ENCODE data around the gene ODAPH. TPM values are rescaled to one million over a fixed set of nuclear protein-coding genes. Genes with fewer than 3 reads are reported as not detected.
A peak's percentile ranks its signal among the peaks of the same experiment; 100 is the strongest.
"Not testable (repeated sequence)": the region's sequence is repeated elsewhere in the genome, so short reads cannot be mapped to it uniquely, and the experiment has no call there.

ODAPH gene, protein sequence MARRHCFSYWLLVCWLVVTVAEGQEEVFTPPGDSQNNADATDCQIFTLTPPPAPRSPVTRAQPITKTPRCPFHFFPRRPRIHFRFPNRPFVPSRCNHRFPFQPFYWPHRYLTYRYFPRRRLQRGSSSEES
- 0.10 TPM for total RNA-seq

GRCh38 chr4:75555294-75556164 lies at the start of gene ODAPH:
Gene ODAPH, plus strand, starts transcription at chr4:75556066. Its CDS starts 17 bp downstream, at chr4:75556083.
- Histone ChIP-seq H3K4me1 (ENCODE audit: insufficient read depth, low read length) (no peaks in the 10 kb centered on the region), H3K9me3 (ENCODE audit: low read depth, low read length) (no peaks in the 10 kb centered on the region), H3K27me3 (ENCODE audit: insufficient read depth, low read length) (no peaks in the 10 kb centered on the region)

GRCh38 chr4:75509592-75509991 lies 46.3 kb upstream of the ODAPH start:
- H3K27me3 ChIP-seq (ENCODE audit: insufficient read depth, low read length); H3K9me3 ChIP-seq (ENCODE audit: low read depth, low read length); H3K4me3 ChIP-seq (ENCODE audit: low read length): not testable (repeated sequence)
- H3K4me1 ChIP-seq (ENCODE audit: insufficient read depth, low read length), result peaks cover 44% of the 10 kb centered on the region

More at GRCh38 chr4:75555294-75556164, at the start of gene ODAPH:
- no peak within 1 kb of the TSS for H3K4me3 ChIP-seq (ENCODE audit: low read length)

DNA sequence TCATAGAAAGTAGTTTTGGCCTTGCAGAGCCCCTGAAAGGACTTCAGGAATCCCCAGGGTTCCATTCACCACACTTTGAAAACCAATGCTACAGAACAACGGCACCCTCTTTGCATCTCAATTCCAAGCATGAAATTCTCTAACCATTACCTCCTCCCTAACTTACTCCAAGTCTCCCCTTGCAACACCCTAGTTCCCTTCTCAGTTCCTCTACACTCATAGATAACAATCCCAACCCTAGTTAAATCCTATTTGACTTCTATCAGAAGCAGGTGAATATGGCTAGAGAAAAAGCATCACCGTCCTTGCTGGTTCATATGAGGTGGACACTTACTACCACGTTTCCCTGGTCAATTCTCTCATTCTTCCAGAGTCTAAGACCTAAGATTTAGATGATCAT lies 44.0 kb upstream of the ODAPH start:
- Histone ChIP-seq H3K4me3 (ENCODE audit: low read length) (no peak overlapping the region), H3K4me1 (ENCODE audit: insufficient read depth, low read length) (peaks cover 52% of the 10 kb centered on the region), H3K27me3 (ENCODE audit: insufficient read depth, low read length) (no peaks in the 10 kb centered on the region), H3K9me3 (ENCODE audit: low read depth, low read length) (no peaks in the 10 kb centered on the region)

GRCh38 chr4:75512386-75513211 lies 43.3 kb upstream of the ODAPH start:
- H3K27me3 ChIP-seq (ENCODE audit: insufficient read depth, low read length), result no peaks in the 10 kb centered on the region
- peaks cover 52% of the 10 kb centered on the region for H3K4me1 ChIP-seq (ENCODE audit: insufficient read depth, low read length)
- H3K9me3 ChIP-seq (ENCODE audit: low read depth, low read length), result no peaks in the 10 kb centered on the region
- peak overlapping the region; percentile 83 for H3K4me3 ChIP-seq (ENCODE audit: low read length)

DNA sequence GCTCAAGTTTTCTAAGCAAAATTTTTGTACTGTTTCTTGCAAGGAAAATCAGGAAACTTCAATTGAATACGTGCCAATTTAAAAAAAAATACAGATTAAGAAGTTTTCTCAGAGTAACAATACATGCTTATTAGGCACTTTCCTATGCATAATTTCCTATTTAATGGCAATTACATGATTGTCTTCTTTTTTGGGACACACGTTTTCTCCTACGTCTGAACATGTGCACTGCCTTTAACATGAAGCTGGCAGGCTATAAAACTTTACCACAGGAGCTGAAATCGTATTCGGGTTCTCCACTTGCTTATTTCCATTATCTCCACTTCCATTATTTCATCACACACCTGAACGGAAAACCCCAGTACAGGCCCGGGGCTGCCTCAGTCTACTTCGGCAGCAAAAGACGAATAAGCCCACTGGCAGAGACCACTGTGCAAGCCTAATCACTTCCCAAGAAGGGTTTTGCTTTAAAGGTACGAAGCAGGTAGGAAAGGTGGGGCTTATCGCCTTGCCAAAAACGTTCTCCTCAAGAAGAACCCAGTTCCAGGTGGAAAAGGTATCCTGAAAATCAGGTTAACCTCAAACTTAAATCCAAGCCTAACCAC lies 42.2 kb upstream of the ODAPH start:
- Histone ChIP-seq H3K4me1 (ENCODE audit: insufficient read depth, low read length) (peaks cover 52% of the 10 kb centered on the region), H3K9me3 (ENCODE audit: low read depth, low read length) (no peaks in the 10 kb centered on the region), H3K4me3 (ENCODE audit: low read length) (peak overlapping the region; percentile 83)

GRCh38 chr4:75514131-75514948 lies 41.5 kb upstream of the ODAPH start, which contains the start of the genes RCHY1 and THAP6:
Gene RCHY1, minus strand, starts transcription at chr4:75514403. Its CDS starts 117 bp downstream, at chr4:75514286.
Gene THAP6, plus strand, starts transcription at chr4:75514473. Its CDS starts 980 bp downstream, at chr4:75515453.
- peak within 1 kb of the TSS; percentile 83 for H3K4me3 ChIP-seq (ENCODE audit: low read length)
- H3K4me1 ChIP-seq (ENCODE audit: insufficient read depth, low read length), result peaks cover 49% of the 10 kb centered on the region
- no peaks in the 10 kb centered on the region for H3K9me3 ChIP-seq (ENCODE audit: low read depth, low read length)
- no peaks in the 10 kb centered on the region for H3K27me3 ChIP-seq (ENCODE audit: insufficient read depth, low read length)

More for the DNA sequence above, 42.2 kb upstream of the ODAPH start:
- H3K27me3 ChIP-seq (ENCODE audit: insufficient read depth, low read length), result no peaks in the 10 kb centered on the region

DNA sequence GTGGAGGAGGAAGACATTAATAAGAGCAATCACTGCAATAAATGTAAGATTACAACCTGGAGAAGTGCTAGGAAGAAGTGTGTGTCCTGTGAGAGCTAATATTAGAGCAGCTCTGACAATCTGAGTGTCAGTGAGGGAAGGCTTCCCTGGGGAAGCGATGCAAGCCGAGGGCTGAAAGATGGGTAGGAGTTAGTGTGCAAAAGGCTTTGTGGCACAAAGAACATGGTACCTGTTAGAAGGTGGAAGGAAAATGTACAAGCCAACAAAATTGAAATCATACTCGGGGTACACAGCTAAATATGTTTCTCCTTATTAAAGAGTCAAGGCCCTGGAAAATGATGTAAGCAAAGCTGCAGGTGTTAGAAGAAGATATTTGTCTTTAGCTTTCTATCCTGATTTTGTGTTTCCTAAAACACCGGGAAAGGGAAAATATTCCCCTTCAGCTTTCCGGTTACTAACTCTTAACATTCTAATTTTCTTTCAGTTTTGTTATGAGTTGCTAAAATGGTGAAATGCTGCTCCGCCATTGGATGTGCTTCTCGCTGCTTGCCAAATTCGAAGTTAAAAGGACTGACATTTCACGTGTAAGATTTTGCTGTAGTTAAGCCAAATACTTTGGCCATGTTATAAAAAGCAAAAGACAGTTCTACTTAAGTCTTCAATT lies 40.8 kb upstream of the ODAPH start:
- Histone ChIP-seq H3K4me1 (ENCODE audit: insufficient read depth, low read length) (peaks cover 42% of the 10 kb centered on the region), H3K27me3 (ENCODE audit: insufficient read depth, low read length) (no peaks in the 10 kb centered on the region), H3K4me3 (ENCODE audit: low read length) (peak overlapping the region; percentile 83), H3K9me3 (ENCODE audit: low read depth, low read length) (no peaks in the 10 kb centered on the region)

DNA sequence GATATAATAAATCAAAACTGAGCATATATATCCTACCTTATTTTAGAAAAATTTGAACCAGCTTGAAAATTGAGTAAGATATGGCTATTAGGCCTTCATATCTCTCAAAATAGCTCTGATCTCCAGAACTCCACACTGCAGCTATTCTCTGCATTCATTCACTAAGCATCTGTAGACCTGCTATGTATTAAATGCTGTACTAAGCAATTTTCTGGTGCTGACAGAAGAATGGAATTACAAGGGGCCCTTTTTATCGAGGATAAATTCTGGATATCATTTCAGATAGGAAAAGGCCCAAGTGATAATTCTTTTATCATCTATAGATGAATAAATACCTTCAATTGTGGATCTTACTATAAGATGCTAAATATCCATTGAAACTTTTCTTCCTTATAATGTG lies 39.7 kb upstream of the ODAPH start:
- Histone ChIP-seq H3K9me3 (ENCODE audit: low read depth, low read length) (no peaks in the 10 kb centered on the region), H3K4me1 (ENCODE audit: insufficient read depth, low read length) (peaks cover 34% of the 10 kb centered on the region), H3K4me3 (ENCODE audit: low read length) (no peak overlapping the region), H3K27me3 (ENCODE audit: insufficient read depth, low read length) (no peaks in the 10 kb centered on the region)

GRCh38 chr4:75519452-75519851 lies 36.4 kb upstream of the ODAPH start:
- not testable (repeated sequence) for H3K4me3 ChIP-seq (ENCODE audit: low read length); H3K4me1 ChIP-seq (ENCODE audit: insufficient read depth, low read length); H3K9me3 ChIP-seq (ENCODE audit: low read depth, low read length); H3K27me3 ChIP-seq (ENCODE audit: insufficient read depth, low read length)

- Histone ChIP-seq H3K27me3 (ENCODE audit: insufficient read depth, low read length) (no peaks in the 10 kb centered on the region), H3K9me3 (ENCODE audit: low read depth, low read length) (no peaks in the 10 kb centered on the region), H3K4me1 (ENCODE audit: insufficient read depth, low read length) (no peaks in the 10 kb centered on the region), H3K4me3 (ENCODE audit: low read length) (no peak overlapping the region)
Measured at GRCh38 chr4:75525086-75525485, 30.8 kb upstream of the ODAPH start.

DNA sequence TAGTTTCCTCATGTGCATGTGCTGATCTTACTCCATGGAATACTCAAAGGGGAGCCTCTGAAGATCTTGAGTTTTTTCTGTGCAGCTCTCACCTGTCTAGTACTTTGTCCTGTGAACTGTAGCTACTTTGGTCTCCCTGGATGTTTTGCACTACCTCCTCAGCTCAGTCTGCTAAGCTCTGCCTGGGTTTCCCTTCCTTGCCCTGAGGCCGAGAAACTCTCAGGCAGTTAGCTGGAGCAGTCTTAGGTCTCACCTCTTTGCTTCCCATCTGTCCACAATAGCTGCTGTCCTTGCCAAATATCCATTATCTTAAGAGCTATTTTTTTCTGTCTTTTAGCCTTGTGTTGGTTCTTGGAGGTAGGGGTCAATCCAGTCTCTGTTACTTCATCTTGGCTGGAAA lies 30.0 kb upstream of the ODAPH start:
- H3K27me3 ChIP-seq (ENCODE audit: insufficient read depth, low read length), result no peaks in the 10 kb centered on the region
- no peak overlapping the region for H3K4me3 ChIP-seq (ENCODE audit: low read length)
- H3K9me3 ChIP-seq (ENCODE audit: low read depth, low read length), result no peaks in the 10 kb centered on the region
- H3K4me1 ChIP-seq (ENCODE audit: insufficient read depth, low read length), result no peaks in the 10 kb centered on the region

GRCh38 chr4:75527482-75527881 lies 28.4 kb upstream of the ODAPH start:
- H3K27me3 ChIP-seq (ENCODE audit: insufficient read depth, low read length), result no peaks in the 10 kb centered on the region
- H3K4me1 ChIP-seq (ENCODE audit: insufficient read depth, low read length), result no peaks in the 10 kb centered on the region
- H3K9me3 ChIP-seq (ENCODE audit: low read depth, low read length), result no peaks in the 10 kb centered on the region
- no peak overlapping the region for H3K4me3 ChIP-seq (ENCODE audit: low read length)

- Histone ChIP-seq H3K4me3 (ENCODE audit: low read length) (no peak overlapping the region), H3K27me3 (ENCODE audit: insufficient read depth, low read length) (no peaks in the 10 kb centered on the region), H3K4me1 (ENCODE audit: insufficient read depth, low read length) (no peaks in the 10 kb centered on the region), H3K9me3 (ENCODE audit: low read depth, low read length) (no peaks in the 10 kb centered on the region)
Measured at GRCh38 chr4:75530556-75531322, 25.1 kb upstream of the ODAPH start.
